SH-SY5Y (cell line): ENCODE results near the gene DNM2.

Source experiments
- GATA2 ChIP-seq: IDR thresholded peaks from 2 replicates; pipeline ENCODE4 v1.6.1; 2011; ENCODE audit warnings: mild to moderate bottlenecking, low read depth, low read length
- GATA3 ChIP-seq: IDR thresholded peaks from 2 replicates; pipeline ENCODE4 v1.6.1; 2011; ENCODE audit warnings: low read depth, mild to moderate bottlenecking, low read length, moderate library complexity

DNA sequence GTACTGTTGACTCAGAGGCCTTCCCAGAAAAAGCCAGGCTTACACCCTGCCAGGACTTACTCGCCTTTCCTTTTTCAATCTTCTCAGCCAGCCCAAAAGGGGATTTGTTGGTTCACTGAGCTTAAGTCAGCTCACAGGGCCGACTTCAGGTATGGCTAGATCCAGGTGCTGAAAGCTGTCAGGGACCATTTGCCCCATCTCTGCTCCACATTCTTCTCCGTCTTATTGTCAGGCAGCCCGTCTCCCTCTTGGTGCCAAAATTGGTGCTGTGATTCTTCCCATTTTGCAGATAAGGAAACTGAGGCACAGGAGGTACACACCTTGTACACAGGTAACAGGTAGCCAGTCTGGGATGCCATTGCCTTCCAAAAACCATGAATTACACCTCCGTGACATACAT lies 132.8 kb downstream of the DNM2 start:
- TF ChIP-seq GATA2 (no peak), GATA3 (no peak)
